Measurements from ENCODE around the gene CDH7.

The CDH7 gene

GRCh38 chr18:65750389-65751154 is at the start of gene CDH7:
Gene CDH7, plus strand, starts transcription at chr18:65751012. Its CDS starts 11,831 bp downstream, at chr18:65762843.
- DNase-seq = peak; percentile 96

GRCh38 chr18:65704046-65704445 is 46.8 kb upstream of the CDH7 start:
- DNase-seq = no peak

- peak; percentile 31 for DNase-seq
Measured at GRCh38 chr18:65706646-65707045, 44.2 kb upstream of the CDH7 start.

GRCh38 chr18:65711493-65711892 is 39.3 kb upstream of the CDH7 start:
- DNase-seq = no peak

DNA sequence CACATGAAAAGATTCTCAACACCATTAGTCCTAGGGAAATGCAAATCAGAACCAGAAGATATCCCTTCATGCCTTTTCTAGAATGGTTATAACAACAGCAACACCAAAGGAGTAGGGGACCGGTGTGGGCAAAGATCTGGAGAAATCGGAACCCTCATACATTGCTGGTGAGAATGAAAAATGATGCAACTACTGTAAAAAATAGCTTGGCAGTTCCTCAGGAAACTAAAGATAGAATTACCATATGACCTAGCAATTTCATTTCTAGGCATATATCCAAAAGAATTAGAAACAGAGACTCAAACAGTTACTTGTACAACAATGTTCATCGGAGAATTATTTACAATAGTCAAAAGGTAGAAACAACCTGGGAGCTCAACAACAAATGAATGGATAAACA is 29.2 kb upstream of the CDH7 start:
- DNase-seq = no peak

GRCh38 chr18:65725251-65726050 is 25.4 kb upstream of the CDH7 start:
- peak; percentile 92 for DNase-seq

DNA sequence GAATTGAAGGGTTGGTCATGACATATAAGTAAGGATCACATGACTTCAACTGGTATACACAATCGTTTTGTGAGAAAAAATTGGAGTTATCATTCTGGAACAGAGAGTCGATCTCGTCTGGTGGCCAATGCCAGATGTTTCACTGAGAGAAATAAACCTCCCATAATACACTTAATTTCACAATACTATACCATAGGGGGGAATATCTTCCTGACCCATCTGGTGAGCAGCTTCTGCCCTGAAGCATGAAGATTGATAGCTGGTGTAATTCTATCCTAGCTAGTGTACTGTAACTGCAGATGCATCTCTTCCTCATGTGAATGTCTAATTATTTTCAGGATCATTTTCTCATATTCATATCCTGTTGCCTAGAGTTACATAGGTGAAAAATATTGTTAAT is 15.7 kb upstream of the CDH7 start:
- no peak for DNase-seq

- DNase-seq = peak; percentile 44
Measured at GRCh38 chr18:65737471-65737955, 13.3 kb upstream of the CDH7 start.

- no peak for DNase-seq
Measured at GRCh38 chr18:65746936-65747335, 3.9 kb upstream of the CDH7 start.

DNA sequence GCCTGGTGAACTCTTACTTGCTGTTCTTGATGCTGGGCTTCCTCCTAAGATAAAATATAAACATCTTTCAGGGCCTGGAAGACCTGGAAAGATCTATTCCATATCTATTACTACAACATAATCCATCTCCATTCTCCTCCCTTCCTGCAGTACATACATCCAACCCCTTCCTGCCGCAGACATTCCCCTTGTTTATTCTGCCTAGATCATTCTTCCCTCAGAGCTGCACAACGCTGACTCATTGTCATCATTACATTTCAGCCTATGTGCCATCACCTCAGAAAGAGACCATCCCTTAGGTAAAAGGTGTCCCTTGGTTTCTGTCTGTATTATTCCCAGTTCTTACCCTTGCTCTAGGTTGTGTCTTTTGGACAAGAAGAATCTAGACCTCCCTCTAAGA is 2.5 kb upstream of the CDH7 start:
- peak; percentile 93 for DNase-seq

GRCh38 chr18:65749841-65750240 is 971 bp upstream of the CDH7 start:
- peak; percentile 57 for DNase-seq

GRCh38 chr18:65751155-65752085 is 608 bp downstream of the CDH7 start:
- peak; percentile 96 for DNase-seq

- DNase-seq = peak; percentile 30
Measured at GRCh38 chr18:65752625-65753325, 2.0 kb downstream of the CDH7 start.

- peak; percentile 95 for DNase-seq
Measured at GRCh38 chr18:65753520-65753919, 2.7 kb downstream of the CDH7 start.

GRCh38 chr18:65754121-65754520 is 3.3 kb downstream of the CDH7 start:
- peak; percentile 20 for DNase-seq

DNA sequence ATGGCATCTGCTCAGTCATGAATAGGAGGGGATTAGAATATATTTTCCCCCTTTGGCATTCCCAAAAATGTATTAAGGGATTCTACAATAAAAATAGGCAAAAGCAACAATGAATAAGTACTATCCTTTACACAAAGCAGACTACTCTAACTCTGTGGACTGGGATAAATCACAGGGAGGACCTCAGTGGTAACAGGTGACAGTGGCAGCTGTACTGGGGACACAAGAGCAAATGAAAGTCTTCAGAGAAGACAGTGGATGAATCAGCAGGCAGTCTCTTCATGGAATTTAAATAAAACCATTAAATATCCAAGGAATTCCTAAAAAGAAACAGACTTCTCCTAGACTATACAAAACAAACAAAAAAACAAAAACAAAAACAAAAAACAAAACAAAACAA is 4.8 kb downstream of the CDH7 start:
- DNase-seq = peak; percentile 20

DNA sequence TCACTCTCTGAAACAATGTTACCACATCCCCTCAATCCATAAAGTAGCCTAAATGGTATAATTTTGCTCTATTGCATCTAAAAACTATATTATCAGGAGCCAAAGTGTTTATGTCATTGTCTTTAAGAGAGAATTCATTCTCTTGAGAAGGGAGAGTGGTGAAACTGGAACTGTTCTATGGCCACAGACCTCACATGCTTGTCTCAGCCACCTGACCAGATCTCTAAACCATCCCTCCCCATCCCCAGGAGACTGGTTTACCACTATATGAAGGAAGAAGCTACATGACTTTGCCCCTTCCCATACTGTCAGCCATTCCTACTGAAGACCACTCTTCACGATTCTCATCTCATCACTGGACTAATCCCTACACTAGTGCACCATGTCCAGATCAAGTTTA is 9.6 kb downstream of the CDH7 start:
- DNase-seq = no peak

DNA sequence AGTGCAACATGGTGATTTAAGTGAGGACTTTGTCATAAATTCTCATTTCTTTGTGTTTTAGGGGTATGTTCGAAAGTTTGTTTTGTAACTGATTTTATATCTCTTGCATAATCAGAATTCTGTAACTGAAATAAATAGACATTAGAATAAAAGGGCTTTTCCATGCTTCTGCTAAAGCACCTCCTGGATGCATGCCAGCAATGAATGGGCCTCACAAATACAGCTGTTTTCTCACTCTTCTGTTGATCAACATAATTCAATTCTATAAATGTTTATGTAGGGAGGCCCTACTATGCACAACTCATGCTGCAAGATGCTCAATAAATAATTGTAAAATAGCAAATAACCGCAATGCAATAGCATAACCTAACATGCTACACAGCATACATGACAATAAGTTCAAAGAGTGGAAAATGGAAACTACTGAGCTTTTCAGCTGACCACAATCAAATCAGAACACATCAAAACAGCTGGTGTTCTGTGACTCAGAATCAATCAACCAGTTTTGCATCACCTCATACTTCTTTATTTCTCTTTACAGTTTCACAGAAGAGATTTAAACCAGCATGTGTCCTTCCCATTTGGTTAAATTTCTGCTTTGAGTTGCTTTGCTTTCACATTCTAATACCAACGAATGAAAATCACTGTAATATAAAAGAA is 11.0 kb downstream of the CDH7 start:
- DNase-seq = peak; percentile 40

DNA sequence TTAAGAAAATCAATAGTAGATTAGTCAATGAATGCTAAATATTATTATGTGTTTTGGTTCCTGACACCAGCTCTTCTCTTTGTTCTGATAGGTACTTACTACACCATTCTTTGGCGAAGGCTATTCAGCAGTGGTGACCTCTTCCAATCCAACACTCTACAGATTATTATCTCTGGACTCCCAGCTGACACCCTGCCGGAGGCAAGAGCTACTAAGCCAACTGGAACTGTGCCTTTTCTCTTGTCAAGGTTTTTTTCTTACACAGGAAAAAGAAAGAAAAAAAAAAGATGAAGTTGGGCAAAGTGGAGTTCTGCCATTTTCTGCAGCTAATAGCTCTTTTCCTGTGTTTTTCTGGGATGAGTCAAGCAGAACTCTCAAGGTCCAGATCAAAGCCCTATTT is 11.7 kb downstream of the CDH7 start:
- DNase-seq = no peak

- no peak for DNase-seq
Measured at GRCh38 chr18:65767406-65767805, 16.6 kb downstream of the CDH7 start.

DNA sequence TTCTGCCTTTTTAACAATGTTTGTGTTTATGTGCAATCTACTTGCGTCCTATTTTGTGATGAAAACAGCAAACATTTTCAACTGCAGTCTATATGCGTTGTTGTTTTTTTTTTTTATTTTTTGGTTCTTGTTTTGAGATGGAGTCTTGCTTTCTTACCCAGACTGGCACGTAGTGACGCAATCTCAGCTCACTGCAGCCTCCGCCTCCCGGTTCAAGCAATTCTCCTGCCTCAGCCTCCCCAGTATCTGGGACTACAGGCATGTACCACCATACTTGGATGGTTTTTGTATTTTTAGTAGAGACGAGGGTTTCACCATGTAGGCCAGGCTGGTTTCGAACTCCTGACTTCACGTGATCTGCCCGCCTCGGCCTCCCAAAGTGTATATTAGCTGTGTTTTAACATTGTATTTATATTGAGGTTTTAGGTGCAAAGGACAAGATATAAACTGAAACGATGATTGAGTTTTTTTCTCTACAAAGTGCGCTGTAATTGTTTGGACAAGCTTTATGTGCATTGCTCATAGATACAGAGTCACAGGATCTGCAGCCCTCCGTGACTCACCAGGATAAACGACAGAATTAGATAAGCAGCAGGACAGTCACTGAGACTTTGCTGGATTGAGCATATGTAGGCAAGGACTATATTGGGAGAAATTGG is 17.4 kb downstream of the CDH7 start:
- DNase-seq = peak; percentile 63

Measured in DMS53 (cell line).